GM21529 (cell line): ENCODE data around the gene PRKAR1B.
"Not testable (repeated sequence)": the region's sequence is repeated elsewhere in the genome, so short reads cannot be mapped to it uniquely, and the experiment has no call there.

Source experiments
- ATAC-seq: cut with Tn5 transposase; IDR thresholded peaks from one replicate; pipeline ENCODE4 v1.9.1; 2021; ENCODE audit not compliant: unreplicated experiment

The PRKAR1B gene

DNA sequence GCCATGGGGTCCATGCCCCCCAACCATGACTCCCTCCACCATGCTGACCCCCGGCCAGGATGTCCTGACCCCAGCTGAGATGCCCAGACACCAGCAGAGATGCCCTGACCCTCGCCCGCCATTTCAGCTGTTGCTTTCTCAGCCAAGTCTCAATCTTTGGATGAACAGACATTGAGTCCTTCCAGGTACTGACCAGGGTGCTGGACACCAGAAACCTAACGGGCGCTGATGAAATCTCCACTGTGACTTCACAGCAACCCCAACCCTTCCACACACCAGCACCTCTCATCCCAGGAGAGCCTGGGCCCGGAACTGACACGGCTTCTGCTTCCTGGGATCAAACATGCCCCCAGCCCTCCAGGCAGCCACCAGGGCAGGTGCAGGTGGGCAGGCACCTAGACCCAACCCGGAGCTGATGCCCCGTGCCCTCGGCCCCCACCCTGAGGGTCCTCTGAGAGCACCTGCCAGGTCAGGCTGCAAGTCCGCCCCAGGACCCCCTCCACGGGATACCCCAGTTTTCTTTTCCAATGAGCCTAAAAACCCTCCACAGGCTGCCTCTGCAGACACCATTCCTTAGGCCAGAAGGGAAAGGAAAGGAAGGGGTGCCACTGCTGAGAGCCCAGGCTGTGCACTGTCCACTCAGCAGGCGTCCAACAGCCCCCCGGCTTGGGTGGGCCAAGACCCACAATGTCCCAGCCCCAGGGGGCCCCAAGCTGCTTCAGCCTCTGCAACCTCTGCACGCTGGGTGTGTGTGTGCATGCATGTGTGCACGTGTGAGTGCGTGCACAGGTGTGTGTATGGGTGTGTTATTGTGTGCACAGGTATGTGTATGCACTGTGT is 164.1 kb downstream of the PRKAR1B start:
- ATAC-seq: no peak

GRCh38 chr7:562374-562675 is 164.8 kb downstream of the PRKAR1B start:
- no peak for ATAC-seq

DNA sequence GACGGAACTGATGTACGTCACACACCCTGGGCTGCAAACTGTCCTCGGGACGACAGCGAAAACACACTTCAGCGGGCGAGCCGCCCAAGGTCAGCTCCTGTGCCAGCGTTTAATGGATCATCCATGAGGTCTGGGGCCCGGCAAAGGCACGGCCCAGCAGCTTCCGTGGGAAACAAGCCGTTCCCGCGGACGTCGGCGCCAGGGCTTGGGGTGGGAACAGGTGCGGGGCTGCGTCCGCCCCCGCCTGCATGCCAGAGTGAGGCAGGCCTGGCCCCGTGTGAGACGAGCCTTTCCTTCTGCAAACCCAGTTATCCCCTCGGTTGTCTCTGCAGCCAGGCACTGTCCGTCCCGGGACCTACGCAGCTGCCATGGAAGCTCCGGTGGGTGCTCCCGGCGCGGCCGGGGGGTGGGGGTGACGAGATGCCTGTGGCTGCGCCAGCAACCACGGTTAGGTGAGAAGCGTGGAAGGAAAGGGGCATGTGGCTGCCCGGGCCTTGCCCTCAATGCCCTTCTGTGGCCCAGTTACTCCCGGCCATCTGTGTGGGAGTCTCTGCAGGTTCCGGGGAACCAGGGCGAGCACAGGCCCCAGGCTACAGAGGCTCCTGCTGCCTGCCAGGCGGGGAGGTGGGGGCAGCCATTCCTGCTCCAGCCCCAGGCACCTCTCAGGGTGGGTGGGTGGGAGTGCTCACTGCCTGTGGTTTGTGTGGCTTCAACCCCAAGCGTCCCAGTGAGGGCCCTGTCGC is 165.3 kb downstream of the PRKAR1B start:
- ATAC-seq: no peak

DNA sequence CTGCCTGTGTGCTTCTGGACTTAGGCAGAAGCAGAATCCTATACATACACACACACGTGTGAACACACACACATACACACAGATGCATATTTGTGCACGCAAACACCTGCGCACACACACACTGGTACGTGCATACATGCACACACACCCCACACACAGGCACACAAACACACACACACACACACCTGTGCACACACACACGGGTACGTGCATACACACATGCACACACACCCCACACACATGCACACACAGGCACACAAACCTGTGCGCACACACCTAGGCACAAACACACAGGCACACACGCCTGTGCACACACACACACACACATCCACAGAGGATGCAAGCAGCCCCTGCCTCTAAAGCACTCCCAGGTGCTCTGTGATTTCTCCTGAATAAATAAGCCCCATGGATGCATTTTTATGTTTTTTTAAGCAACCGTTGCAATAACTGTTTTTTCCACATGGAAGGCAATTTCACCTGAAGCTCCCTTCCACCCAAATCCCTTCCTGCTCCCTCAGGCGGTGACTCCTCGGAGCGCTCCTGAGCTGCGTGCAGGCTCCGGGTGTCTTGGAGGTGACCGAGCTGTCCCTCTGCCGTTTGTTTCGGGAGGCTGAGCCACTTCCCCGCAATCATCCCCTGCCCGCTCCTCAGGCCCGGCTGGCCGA is 166.0 kb downstream of the PRKAR1B start:
- ATAC-seq: no peak

GRCh38 chr7:559396-559705 is 167.7 kb downstream of the PRKAR1B start:
- no peak for ATAC-seq

DNA sequence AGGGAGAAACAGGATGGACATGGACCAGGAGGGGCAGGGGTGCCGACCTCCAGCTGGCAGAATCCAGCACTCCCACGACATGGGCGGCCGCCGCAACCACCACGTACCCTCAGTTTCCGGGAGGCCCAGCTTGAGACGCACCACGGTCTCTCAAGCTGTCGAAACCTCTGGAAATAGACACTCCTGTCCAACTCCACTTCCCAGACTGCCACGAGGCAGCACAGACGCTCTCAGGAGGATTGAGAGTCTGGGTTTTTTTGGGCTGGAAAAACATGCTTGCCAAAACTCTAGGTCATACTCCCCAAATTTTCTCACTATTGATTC is 169.6 kb downstream of the PRKAR1B start:
- no peak for ATAC-seq

- ATAC-seq: no peak
Measured at GRCh38 chr7:556837-557557, 170.1 kb downstream of the PRKAR1B start.

DNA sequence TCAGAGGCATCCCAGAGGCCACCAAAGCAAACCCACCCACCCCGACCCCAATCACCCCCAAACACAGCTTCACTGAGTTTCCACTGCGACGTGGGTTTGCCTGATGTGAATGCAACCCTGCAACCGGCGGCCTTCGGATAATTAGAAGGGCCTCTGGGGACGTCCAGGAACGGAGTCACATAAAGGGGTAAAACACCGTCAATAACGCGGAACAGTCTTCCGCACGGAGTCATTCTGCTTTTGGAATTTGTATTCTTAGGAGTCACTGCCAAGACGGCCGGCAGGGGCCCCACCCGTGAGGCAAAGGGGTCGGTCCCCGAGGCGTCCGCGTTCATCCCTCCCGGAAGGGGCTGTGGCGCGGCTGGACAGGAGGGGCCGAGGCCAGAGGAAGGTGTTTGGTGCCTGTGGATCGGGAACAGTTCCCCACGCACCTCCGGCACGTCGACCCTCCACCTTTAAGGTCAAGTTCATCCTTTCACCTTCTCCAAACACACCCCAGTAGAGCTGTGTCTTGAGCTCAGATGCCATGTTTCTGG is 170.7 kb downstream of the PRKAR1B start:
- no peak for ATAC-seq

GRCh38 chr7:555551-556160 is 171.4 kb downstream of the PRKAR1B start:
- no peak for ATAC-seq

- ATAC-seq: no peak
Measured at GRCh38 chr7:553636-554111, 173.4 kb downstream of the PRKAR1B start.

DNA sequence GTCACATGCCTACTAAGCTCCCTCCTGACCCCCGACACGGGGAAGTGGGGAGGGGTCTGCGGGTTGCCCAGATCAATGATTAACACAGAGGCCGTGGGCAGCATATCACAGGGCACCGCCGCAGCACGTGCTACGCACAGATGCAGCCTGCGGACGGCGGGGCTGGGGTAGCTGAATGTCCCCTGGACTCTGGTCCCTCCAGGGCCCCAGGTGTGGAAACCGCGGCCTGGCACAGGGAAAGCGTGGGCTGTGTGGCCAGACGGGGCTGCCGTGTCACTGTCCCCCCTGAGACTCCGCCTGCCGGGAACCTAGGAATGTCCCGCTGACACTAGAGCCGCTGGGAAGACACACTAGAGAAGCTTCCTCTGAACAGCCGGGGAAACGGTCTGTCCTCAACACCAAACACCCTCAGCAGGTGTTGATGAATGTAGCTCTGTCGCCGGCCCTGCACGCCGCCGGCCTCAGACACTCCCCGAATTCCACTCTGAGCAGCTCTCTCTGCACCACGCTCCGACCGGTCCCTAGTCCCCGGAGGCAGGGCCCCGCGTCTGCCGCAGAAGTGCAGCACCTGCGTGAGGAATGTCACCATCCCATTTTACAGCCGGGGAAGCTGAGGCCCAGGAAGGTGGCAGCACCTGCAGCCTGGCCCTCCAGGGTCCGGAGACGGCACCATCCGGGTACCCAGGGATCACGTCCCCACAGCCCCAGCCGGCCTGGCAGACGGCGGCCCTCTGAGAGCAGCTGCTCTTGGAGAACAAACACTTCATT is 174.0 kb downstream of the PRKAR1B start:
- ATAC-seq: no peak

DNA sequence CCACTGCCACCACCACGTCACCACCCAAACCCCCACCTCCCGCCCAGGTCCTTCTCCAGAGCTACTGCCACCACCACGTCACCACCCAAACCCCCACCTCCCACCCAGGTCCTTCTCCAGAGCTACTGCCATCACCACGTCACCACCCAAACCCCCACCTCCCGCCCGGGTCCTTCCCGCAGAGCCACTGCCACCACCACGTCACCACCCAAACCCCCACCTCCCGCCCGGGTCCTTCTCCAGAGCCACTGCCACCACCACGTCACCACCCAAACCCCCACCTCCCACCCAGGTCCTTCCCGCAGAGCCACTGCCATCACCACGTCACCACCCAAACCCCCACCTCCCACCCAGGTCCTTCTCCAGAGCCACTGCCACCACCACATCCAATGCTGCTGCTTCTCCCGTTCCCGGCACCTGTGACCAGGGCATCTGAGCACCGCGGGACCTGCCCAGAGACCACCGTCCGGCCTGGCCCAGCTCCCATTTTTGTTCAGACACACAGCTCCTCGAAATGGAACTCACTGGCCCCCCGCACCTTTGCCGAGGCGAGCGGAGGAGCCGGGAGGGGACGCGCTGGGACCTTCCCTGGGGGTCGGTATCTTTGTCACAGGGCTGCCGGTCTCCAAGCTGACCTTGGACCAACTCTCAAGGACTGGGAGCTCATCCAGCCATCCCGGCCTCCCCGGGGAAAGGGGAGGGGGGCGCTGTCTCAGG is 174.8 kb downstream of the PRKAR1B start:
- not testable (repeated sequence) for ATAC-seq

- not testable (repeated sequence) for ATAC-seq
Measured at GRCh38 chr7:551615-551970, 175.5 kb downstream of the PRKAR1B start.

DNA sequence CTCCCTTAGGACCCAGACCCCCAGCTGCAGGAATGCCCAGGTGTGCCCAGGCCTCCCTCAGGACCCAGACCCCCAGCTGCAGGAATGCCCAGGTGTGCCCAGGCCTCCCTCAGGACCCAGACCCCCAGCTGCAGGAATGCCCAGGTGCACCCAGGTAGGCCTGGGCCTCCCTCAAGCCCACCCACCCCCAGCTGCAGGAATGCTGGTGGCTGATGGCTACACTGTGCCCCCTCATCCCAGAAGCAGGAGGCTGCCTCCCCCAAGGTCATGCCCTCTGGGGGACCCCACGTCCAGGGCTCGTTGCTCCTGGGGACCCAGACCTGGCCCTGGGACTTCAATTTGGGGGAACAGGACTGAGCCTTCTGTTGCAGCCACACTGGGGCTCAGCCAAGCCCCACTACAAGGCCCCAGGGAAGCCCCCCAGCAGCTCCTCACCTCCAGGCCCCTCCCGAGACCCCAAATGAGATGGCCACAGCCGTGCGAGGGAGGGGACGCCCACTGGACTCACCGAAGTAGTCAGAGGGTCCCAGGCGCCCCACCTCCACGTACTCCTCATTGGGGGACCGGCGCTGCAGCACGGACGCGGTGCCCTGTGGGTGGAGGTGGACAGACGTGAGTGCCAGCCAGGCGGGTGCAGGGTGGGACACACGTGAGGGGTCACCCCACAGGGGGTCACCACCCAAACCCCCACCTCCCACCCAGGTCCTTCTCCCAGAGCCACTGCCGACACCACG is 176.0 kb downstream of the PRKAR1B start:
- no peak for ATAC-seq

DNA sequence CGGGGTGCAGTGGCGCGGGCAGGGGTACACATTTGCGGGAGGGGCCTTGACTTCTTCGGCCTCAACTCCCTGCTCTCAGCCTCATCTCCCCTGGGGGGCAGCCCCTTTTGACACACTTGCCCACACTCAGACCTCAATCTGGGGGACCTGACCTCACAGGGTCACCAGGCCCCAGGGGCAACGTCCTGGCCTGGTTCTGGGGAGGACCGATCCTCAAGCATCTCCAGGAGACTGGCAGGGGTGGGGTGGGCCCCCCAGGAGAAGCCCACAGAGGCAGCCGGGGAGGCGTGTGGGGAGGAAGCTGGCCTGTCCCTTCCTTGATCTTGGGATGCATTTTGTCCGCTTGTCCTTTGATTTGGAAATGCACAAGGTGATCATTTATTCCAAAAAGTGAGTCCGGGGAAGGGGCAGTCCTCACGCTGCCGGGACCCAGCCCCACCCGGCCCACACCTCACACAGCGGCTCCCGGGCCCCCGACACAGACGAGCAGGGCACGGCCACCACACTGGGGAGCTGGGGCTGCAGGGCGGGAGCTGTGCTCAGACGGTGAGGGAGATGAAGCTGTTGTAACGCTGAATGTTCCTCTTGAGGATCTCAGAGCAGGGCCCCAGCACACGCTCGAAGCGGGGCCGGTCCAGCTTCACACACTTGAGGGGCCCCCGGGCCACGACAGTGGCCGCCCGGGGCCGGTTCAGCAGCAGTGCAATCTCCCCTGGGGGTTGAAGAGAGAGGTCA is 177.0 kb downstream of the PRKAR1B start:
- ATAC-seq: no peak

DNA sequence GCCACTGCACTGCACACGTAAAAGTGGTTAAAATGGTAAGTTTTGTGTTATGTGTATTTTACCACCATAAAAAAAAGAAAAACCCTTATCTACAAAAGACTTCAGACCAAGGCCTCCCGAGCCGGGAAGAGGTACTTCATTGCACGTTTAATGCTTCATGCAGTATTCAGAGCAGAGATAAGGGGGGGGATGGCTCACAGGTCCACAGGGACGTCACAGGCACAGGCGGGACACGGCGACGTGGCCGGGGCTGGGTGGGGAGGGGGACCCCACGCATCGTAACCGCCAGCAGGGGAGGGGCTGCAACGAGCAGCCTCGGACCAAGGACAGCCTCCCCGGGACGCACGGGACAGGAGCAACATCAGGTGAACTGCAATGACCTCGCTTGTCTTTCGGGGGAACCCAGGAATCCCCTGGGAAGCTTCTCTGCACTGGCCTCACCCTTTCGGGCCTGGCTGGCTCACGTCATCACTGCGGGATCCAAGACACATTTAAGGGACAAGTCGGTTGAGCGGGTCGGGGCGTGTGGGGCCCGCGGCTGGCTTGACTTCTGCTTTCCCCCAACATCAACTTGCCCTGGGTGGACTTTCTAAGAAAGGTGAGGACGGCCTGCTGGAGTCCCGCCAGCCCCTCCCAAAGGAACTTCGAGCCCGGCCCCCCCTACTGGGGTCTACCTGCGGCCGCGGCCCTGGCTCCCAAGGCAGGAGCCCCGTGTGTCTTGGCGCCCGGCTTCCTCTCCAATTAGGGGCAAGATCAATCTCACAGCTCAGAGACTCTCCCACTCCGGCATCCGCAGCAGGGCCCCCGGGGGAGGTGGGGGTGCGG is 177.8 kb downstream of the PRKAR1B start:
- no peak for ATAC-seq

DNA sequence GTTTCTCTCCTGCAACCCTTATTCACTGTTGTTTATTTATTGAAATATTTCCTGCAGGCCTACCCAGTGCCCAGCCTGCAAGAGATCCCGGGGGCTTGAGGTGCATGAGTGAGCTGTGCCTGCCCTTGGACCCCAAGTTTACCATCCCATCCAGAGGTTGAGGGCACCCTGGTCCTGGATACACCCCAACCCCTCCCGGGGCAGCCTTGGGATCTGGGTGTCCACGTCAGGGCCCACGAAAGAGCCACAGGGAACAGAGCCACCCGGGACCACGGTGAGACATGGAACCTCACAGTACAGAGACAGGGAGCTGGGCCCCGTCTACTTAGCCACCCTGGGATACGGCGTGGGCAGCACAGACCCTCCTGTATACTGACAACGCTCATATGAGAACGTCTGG is 178.7 kb downstream of the PRKAR1B start:
- no peak for ATAC-seq
